ENCODE results near the gene USP2.
A peak's percentile ranks its signal among the peaks of the same experiment; 100 is the strongest.

GRCh38 chr11:119334174-119334930 is 47.1 kb downstream of the USP2 start, which contains the start of gene RNF26:
- peak; percentile 34 to 93 (median 78) for TF ChIP-seq POLR2AphosphoS5 (IDR thresholded peaks at IDR 0.05)
- no peak for TF ChIP-seq CTCF (IDR thresholded peaks at IDR 0.05)
- no peak for TF ChIP-seq POLR2A (IDR thresholded peaks at IDR 0.05)
